A549 (cell line): ENCODE data around the gene CAMKMT. TPM values are rescaled to one million over a fixed set of nuclear protein-coding genes. Genes with fewer than 3 reads are reported as not detected.

Experiments
- ATAC-seq, 2 experiments: fragments of 200-7000 bp in 1 of 2; fragments of >200 bp in 1 of 2; cut with Nextera tagmentation in 1 of 2; cut with Tn5 transposase in 1 of 2; 3 replicates each; pipeline versions ENCODE4 v1.8.0 to v1.9.1; 2018 to 2020; ENCODE audit warnings: mild to moderate bottlenecking in 1 of 2, moderate library complexity in 1 of 2
- CTCF ChIA-PET: fragments of 300-600 bp; sonication (Branson Sonifier 250); formaldehyde crosslinking; extraction: SDS; loops from one replicate; lab custom pipeline; 2021; ENCODE audit warnings: antibody characterized with exemption, inconsistent platforms; lab: Yijun Ruan, JAX
- POLR2A ChIA-PET: fragments of 350-600 bp; formaldehyde crosslinking; extraction: SDS; loops from one replicate; lab custom pipeline; 2021; ENCODE audit warnings: antibody characterized with exemption, inconsistent platforms; lab: Yijun Ruan, JAX
- DNase-seq, 2 experiments: peaks; one replicate each; pipeline versions ENCODE4 v3.0.0 to v3.0.0-alpha.2; 2011 to 2016; ENCODE audit warnings: low read depth in 1 of 2, low spot score in 1 of 2
- FAIRE-seq: peaks from 2 replicates; lab custom pipeline; 2011; peaks lifted over from hg19 to GRCh38; lab: Jason Lieb, UNC
- H3K27ac ChIP-seq, 2 experiments: fragments of >200 bp; sonication (Bioruptor Twin); formaldehyde crosslinking; 3 replicates each; pipeline ENCODE4 v1.5.1; 2016 to 2017
- H3K4me1 ChIP-seq: fragments of >200 bp; sonication (Bioruptor Twin); formaldehyde crosslinking; 3 replicates; pipeline ENCODE4 v1.6.1; 2016
- H3K4me2 ChIP-seq: fragments of >200 bp; sonication (Bioruptor Twin); formaldehyde crosslinking; 3 replicates; pipeline ENCODE4 v1.6.1; 2016
- H3K4me3 ChIP-seq: fragments of >200 bp; sonication (Bioruptor Twin); formaldehyde crosslinking; 3 replicates; pipeline ENCODE4 v1.5.1; 2016
- H3K9me3 ChIP-seq: fragments of >200 bp; sonication (Bioruptor Twin); formaldehyde crosslinking; 3 replicates; pipeline ENCODE4 v1.6.1; 2016
- ATOH8 ChIP-seq: fragments of 250-450 bp; sonication (Bioruptor Pico); IDR thresholded peaks from 2 replicates; pipeline ENCODE4 v1.5.0; 2020; ENCODE audit warnings: low read depth, mild to moderate bottlenecking, moderate library complexity
- BHLHE40 ChIP-seq: IDR thresholded peaks from 2 replicates; pipeline ENCODE4 v1.6.1; 2012; ENCODE audit warnings: low read depth, low read length, inconsistent platforms
- CBX2 ChIP-seq: fragments of 200-600 bp; sonication (generic); IDR thresholded peaks from 2 replicates; pipeline ENCODE4 v1.6.1; 2016; ENCODE audit warnings: low read depth, mild to moderate bottlenecking, borderline replicate concordance
- CBX8 ChIP-seq: fragments of 200-600 bp; sonication (generic); IDR thresholded peaks from 2 replicates; pipeline ENCODE4 v1.6.1; 2016
- CHD2 ChIP-seq: fragments of 150-350 bp; IDR thresholded peaks from 2 replicates; pipeline ENCODE4 v1.6.1; 2014; ENCODE audit warnings: low read length; ENCODE audit not compliant: partially characterized antibody
- CTCF ChIP-seq: fragments of >200 bp; sonication (Bioruptor Twin); formaldehyde crosslinking; IDR thresholded peaks from 3 replicates; pipeline ENCODE4 v1.5.1; 2016
- ELK1 ChIP-seq: fragments of 150-350 bp; IDR thresholded peaks from 2 replicates; pipeline ENCODE4 v1.6.1; 2014; ENCODE audit warnings: low read depth, mild to moderate bottlenecking, low read length
- ESRRA ChIP-seq: fragments of 150-350 bp; IDR thresholded peaks from 2 replicates; pipeline ENCODE4 v1.6.1; 2014; ENCODE audit warnings: mild to moderate bottlenecking, low read length, borderline replicate concordance
- FOXS1 ChIP-seq: fragments of 250-450 bp; sonication (Bioruptor Pico); IDR thresholded peaks from 2 replicates; pipeline ENCODE4 v1.5.0; 2020; ENCODE audit warnings: mild to moderate bottlenecking, moderate library complexity
- GATA3 ChIP-seq: IDR thresholded peaks from 2 replicates; pipeline ENCODE4 v1.6.1; 2012; ENCODE audit warnings: borderline replicate concordance
- HDAC2 ChIP-seq: fragments of 200-600 bp; sonication (generic); IDR thresholded peaks from 2 replicates; pipeline ENCODE4 v1.6.1; 2016
- HMGXB4 ChIP-seq: fragments of 250-450 bp; sonication (Bioruptor Pico); IDR thresholded peaks from 2 replicates; pipeline ENCODE4 v1.5.0; 2021; ENCODE audit warnings: mild to moderate bottlenecking, moderate library complexity, borderline replicate concordance
- HOXB5 ChIP-seq: fragments of 250-450 bp; sonication (Bioruptor Pico); IDR thresholded peaks from 2 replicates; pipeline ENCODE4 v1.5.0; 2020; ENCODE audit warnings: mild to moderate bottlenecking, moderate library complexity
- JUN ChIP-seq, 2 experiments: fragments of >200 bp; sonication (Bioruptor Twin); formaldehyde crosslinking; IDR thresholded peaks; 2 replicates in 1 of 2; 3 replicates in 1 of 2; pipeline ENCODE4 v1.6.1; 2016 to 2017
- MAFK ChIP-seq: fragments of 450-650 bp; IDR thresholded peaks from 2 replicates; pipeline ENCODE4 v1.6.1; 2014; ENCODE audit not compliant: partially characterized antibody
- NPAS2 ChIP-seq: fragments of 250-450 bp; sonication (Bioruptor Pico); IDR thresholded peaks from 2 replicates; pipeline ENCODE4 v1.8.0; 2022; ENCODE audit warnings: mild to moderate bottlenecking, moderate library complexity, borderline replicate concordance
- POLR2A ChIP-seq: IDR thresholded peaks from 2 replicates; pipeline ENCODE4 v1.6.1; 2012; ENCODE audit warnings: mild to moderate bottlenecking, low read length
- SREBF2 ChIP-seq: fragments of 450-650 bp; IDR thresholded peaks from 2 replicates; pipeline ENCODE4 v1.6.1; 2014; ENCODE audit warnings: mild to moderate bottlenecking, moderate library complexity
- ZFP36 ChIP-seq: fragments of 450-650 bp; IDR thresholded peaks from 2 replicates; pipeline ENCODE4 v1.6.1; 2014; ENCODE audit warnings: borderline replicate concordance; ENCODE audit not compliant: partially characterized antibody
- WGBS: methylation state at CpG from one replicate; pipeline ENCODE4 v1.1.6; 2017; ENCODE audit errors: missing lambda C conversion rate; 5-methylcytosine and 5-hydroxymethylcytosine counted together
- polyA plus RNA-seq, 4 experiments: library from polyadenylated mRNA; depleted of rRNA in 3 of 4; stranded (reverse); fragments of >200 nt; fragmentation: RNase III in 1 of 4; extraction: RNeasy Plus Mini Kit Qiagen cat#74134 plus additional on column Dnase treatment in 1 of 4; gene quantifications; 2 replicates in 3 of 4; 3 replicates in 1 of 4; pipeline ENCODE4 v1.2.3, GENCODE V29; 2011 to 2017

The CAMKMT gene
- polyA plus RNA-seq, 2 of the 4 experiments (the other 2 are of a cell fraction) = 6.5 to 15.7 TPM

GRCh38 chr2:44596537-44597320 lies 235.0 kb downstream of the CAMKMT start:
- ATAC-seq (no peak), FAIRE-seq (no peak), DNase-seq (no peak)
- ChIA-PET CTCF (interaction anchor here (0.6 to 1.0 kb wide), 2 partner anchors 18 to 395 kb away, joined by 3 to 5 read pairs; no protein-coding TSS in a partner anchor), POLR2A (no interaction called here)
- Histone ChIP-seq H3K4me1 (no peaks in the 10 kb centered on the region), H3K4me2 (no peak overlapping the region), H3K4me3 (no peak overlapping the region), H3K9me3 (no peaks in the 10 kb centered on the region), H3K27ac (no peak overlapping the region)
- no peak for TF ChIP-seq BHLHE40
- TF ChIP-seq FOXS1 (CRISPR knock-in tag) = no peak
- TF ChIP-seq POLR2A = no peak
- WGBS = 60% methylated on average over 5 of the region's 5 CpGs

- CTCF ChIA-PET = interaction anchor here (1.4 kb wide), 1 partner anchor 357 kb away, joined by 3 read pairs; no protein-coding TSS in a partner anchor
These were observed 236.8 kb downstream of the CAMKMT start for GRCh38 chr2:44598330-44599119.

GRCh38 chr2:44599130-44599529 lies 237.4 kb downstream of the CAMKMT start:
- Histone ChIP-seq H3K4me1 (no peaks in the 10 kb centered on the region), H3K4me3 (no peak overlapping the region), H3K27ac (no peak overlapping the region), H3K4me2 (no peak overlapping the region), H3K9me3 (no peaks in the 10 kb centered on the region)
- POLR2A ChIA-PET = no interaction called here
- DNase-seq (no peak), FAIRE-seq (no peak), ATAC-seq (no peak)
- 34% methylated on average over 1 of the region's 1 CpG for WGBS
- no peak for TF ChIP-seq HMGXB4 (CRISPR knock-in tag)
- TF ChIP-seq POLR2A = no peak
- no peak for TF ChIP-seq ZFP36
- TF ChIP-seq CBX8 = no peak
- TF ChIP-seq HDAC2 = no peak
- TF ChIP-seq ATOH8 (CRISPR knock-in tag) = no peak
- TF ChIP-seq MAFK = no peak
- TF ChIP-seq GATA3 = no peak
- TF ChIP-seq JUN (IDR thresholded peaks at IDR 0.05) = no peak
- TF ChIP-seq CHD2 = no peak
- TF ChIP-seq CBX2 = no peak
- no peak for TF ChIP-seq CTCF
- TF ChIP-seq ELK1 = no peak
- no peak for TF ChIP-seq HOXB5 (CRISPR knock-in tag)
- no peak for TF ChIP-seq NPAS2 (CRISPR knock-in tag)
- CTCF ChIA-PET = no interaction called here

More at GRCh38 chr2:44598330-44599119, 236.8 kb downstream of the CAMKMT start:
- DNase-seq = no peak
- Histone ChIP-seq H3K4me1 (no peaks in the 10 kb centered on the region), H3K4me2 (no peak overlapping the region), H3K4me3 (no peak overlapping the region), H3K9me3 (no peaks in the 10 kb centered on the region), H3K27ac (no peak overlapping the region)
- TF ChIP-seq ESRRA (no peak), SREBF2 (no peak), CBX2 (no peak)
- POLR2A ChIA-PET = no interaction called here
- no peak for ATAC-seq
- WGBS = 67% methylated on average over 5 of the region's 5 CpGs
- FAIRE-seq = peak; percentile 7
